ENCODE measurements around the gene UTP18. TPM values are rescaled to one million over a fixed set of nuclear protein-coding genes. Genes with fewer than 3 reads are reported as not detected.

UTP18 gene
- total RNA-seq, 4 donors from 2014 or later, result 12.8 to 44.9 (median 25.7) TPM

- DNase-seq, result no peak
- no peak for TF ChIP-seq CTCF (IDR thresholded peaks at IDR 0.05)
- no peak for TF ChIP-seq POLR2A (IDR thresholded peaks at IDR 0.05)
- Histone ChIP-seq H3K27ac (no peak overlapping the region), H3K9me3 (no peaks in the 10 kb centered on the region), H3K4me3 (no peak overlapping the region), H3K36me3 (no peaks in the 10 kb centered on the region), H3K4me1 (no peaks in the 10 kb centered on the region), H3K27me3 (no peaks in the 10 kb centered on the region)
- intact Hi-C loops (cut with DNase I; ENCODE audit: low total_unique reads), result no loop called here
These were observed 28.3 kb upstream of the UTP18 start for GRCh38 chr17:51231999-51232398.

- Histone ChIP-seq H3K36me3 (no peaks in the 10 kb centered on the region), H3K9me3 (no peaks in the 10 kb centered on the region), H3K4me3 (no peak overlapping the region), H3K4me1 (no peaks in the 10 kb centered on the region), H3K27ac (no peak overlapping the region), H3K27me3 (no peaks in the 10 kb centered on the region)
- intact Hi-C loops (cut with DNase I; ENCODE audit: low total_unique reads), result no loop called here
- no peak for DNase-seq
- TF ChIP-seq POLR2A (IDR thresholded peaks at IDR 0.05), result no peak
- TF ChIP-seq CTCF (IDR thresholded peaks at IDR 0.05), result no peak
These were observed 26.2 kb upstream of the UTP18 start for GRCh38 chr17:51234162-51234561.

GRCh38 chr17:51238255-51238887, 22.0 kb upstream of the UTP18 start:
- no peak overlapping the region for H3K4me3 ChIP-seq
- H3K27ac ChIP-seq, result no peak overlapping the region
- no peak for DNase-seq
- no peaks in the 10 kb centered on the region for H3K36me3 ChIP-seq
- no peaks in the 10 kb centered on the region for H3K9me3 ChIP-seq
- no peak for TF ChIP-seq POLR2A (IDR thresholded peaks at IDR 0.05)
- TF ChIP-seq CTCF (IDR thresholded peaks at IDR 0.05), result no peak
- H3K27me3 ChIP-seq, result no peaks in the 10 kb centered on the region
- intact Hi-C loops (cut with DNase I; ENCODE audit: low total_unique reads), result no loop called here
- no peaks in the 10 kb centered on the region for H3K4me1 ChIP-seq

GRCh38 chr17:51240275-51240674, 20.1 kb upstream of the UTP18 start:
- intact Hi-C loops (cut with DNase I; ENCODE audit: low total_unique reads), result no loop called here
- H3K4me3 ChIP-seq, result no peak overlapping the region
- no peaks in the 10 kb centered on the region for H3K4me1 ChIP-seq
- TF ChIP-seq POLR2A (IDR thresholded peaks at IDR 0.05) (no peak), CTCF (IDR thresholded peaks at IDR 0.05) (no peak)
- no peak for DNase-seq
- no peaks in the 10 kb centered on the region for H3K27me3 ChIP-seq
- no peaks in the 10 kb centered on the region for H3K36me3 ChIP-seq
- H3K9me3 ChIP-seq, result no peaks in the 10 kb centered on the region
- no peak overlapping the region for H3K27ac ChIP-seq

- TF ChIP-seq CTCF (IDR thresholded peaks at IDR 0.05) (no peak), POLR2A (IDR thresholded peaks at IDR 0.05) (no peak)
- Histone ChIP-seq H3K9me3 (no peaks in the 10 kb centered on the region), H3K36me3 (no peaks in the 10 kb centered on the region), H3K4me3 (no peak overlapping the region), H3K27ac (no peak overlapping the region), H3K27me3 (no peaks in the 10 kb centered on the region), H3K4me1 (no peaks in the 10 kb centered on the region)
- intact Hi-C loops (cut with DNase I; ENCODE audit: low total_unique reads), result no loop called here
- no peak for DNase-seq
These were observed 16.3 kb upstream of the UTP18 start for GRCh38 chr17:51244041-51244440.

Measured in uterus (tissue), 4 donors.